K562 (cell line): ENCODE results near the gene PDZRN3.

Experiments
- ESRRA ChIP-seq: fragments of 450-650 bp; IDR thresholded peaks from 2 replicates; pipeline ENCODE4 v1.6.1; 2014; ENCODE audit warnings: low read depth, mild to moderate bottlenecking, moderate library complexity, borderline replicate concordance
- EZH2 ChIP-seq: IDR thresholded peaks from 2 replicates; pipeline ENCODE4 v1.6.1; 2012; ENCODE audit warnings: low read depth, mild to moderate bottlenecking, inconsistent platforms, low read length, borderline replicate concordance
- GABPB1 ChIP-seq: sonication (generic); formaldehyde crosslinking; IDR thresholded peaks from 2 replicates; pipeline ENCODE4 v1.8.0; 2022; ENCODE audit warnings: mild to moderate bottlenecking, missing genetic modification reagents
- MTF1 ChIP-seq: fragments of 250-450 bp; sonication (Bioruptor Pico); IDR thresholded peaks from 2 replicates; pipeline ENCODE4 v1.9.0; 2021; ENCODE audit warnings: moderate library complexity, mild to moderate bottlenecking, inconsistent platforms, borderline replicate concordance
- NONO ChIP-seq, 2 experiments: fragments of 200-400 bp in 1 of 2; fragments of 450-650 bp in 1 of 2; formaldehyde crosslinking in 1 of 2; IDR thresholded peaks; 2 replicates each; pipeline ENCODE4 v1.6.1; 2017; ENCODE audit warnings: low read depth in 2 of 2, mild to moderate bottlenecking in 2 of 2, moderate library complexity in 2 of 2, low read length in 1 of 2
- NRF1 ChIP-seq, 2 experiments: fragments of 450-650 bp; IDR thresholded peaks in 1 of 2; conservative IDR thresholded peaks in 1 of 2; 2 replicates each; pipeline ENCODE4 v1.6.1; 2014; ENCODE audit warnings: mild to moderate bottlenecking in 2 of 2
- SAP30 ChIP-seq: fragments of 200-600 bp; sonication (generic); IDR thresholded peaks from 2 replicates; pipeline ENCODE4 v1.6.1; 2012; ENCODE audit warnings: borderline replicate concordance, low read depth, mild to moderate bottlenecking, moderate library complexity, low read length, control low read depth, inconsistent platforms; ENCODE audit not compliant: insufficient read depth, poor library complexity, severe bottlenecking
- SREBF2 ChIP-seq: sonication (generic); formaldehyde crosslinking; IDR thresholded peaks from 2 replicates; pipeline ENCODE4 v1.4.0; 2020; ENCODE audit warnings: mild to moderate bottlenecking, missing genetic modification reagents
- YBX1 ChIP-seq: fragments of 450-650 bp; IDR thresholded peaks from 2 replicates; pipeline ENCODE4 v1.7.1; 2016; ENCODE audit warnings: mild to moderate bottlenecking
- ZNF274 ChIP-seq: IDR thresholded peaks from 2 replicates; pipeline ENCODE4 v1.6.1; 2011; ENCODE audit warnings: low read depth, mild to moderate bottlenecking, low read length, moderate library complexity, borderline replicate concordance
- TF ChIP-seq, protein P1 (sequence below): fragments of 450-650 bp; IDR thresholded peaks from 2 replicates; pipeline ENCODE4 v1.6.1; 2016; ENCODE audit warnings: low read depth
- TF ChIP-seq, protein P2 (sequence below): fragments of 250-450 bp; sonication (Bioruptor Pico); IDR thresholded peaks from 2 replicates; pipeline ENCODE4 v1.4.0; 2020; ENCODE audit warnings: mild to moderate bottlenecking, moderate library complexity
- TF ChIP-seq, protein P3 (sequence below): fragments of 450-650 bp; formaldehyde crosslinking; IDR thresholded peaks from 2 replicates; pipeline ENCODE4 v1.4.0; 2022; ENCODE audit warnings: missing genetic modification characterization

DNA sequence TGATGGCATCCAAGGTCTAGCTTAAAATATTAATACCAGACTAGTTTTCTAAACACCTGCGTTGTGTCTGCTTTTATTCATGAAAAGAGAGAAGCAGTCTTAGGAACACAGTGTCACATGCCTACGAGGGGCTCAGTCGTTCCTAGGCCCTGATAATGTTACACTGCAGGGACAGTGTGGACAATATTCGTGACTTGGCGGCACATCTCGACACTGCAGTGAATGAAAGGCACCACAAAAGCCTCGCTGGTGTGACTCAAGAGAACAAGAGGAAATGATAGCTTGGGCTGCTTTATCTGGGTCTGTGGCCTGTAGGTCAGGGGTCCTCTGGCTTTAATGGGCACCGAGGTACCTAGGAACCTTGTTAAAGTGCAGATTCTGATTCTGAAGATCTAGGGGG, 226.7 kb downstream of the PDZRN3 start:
- TF ChIP-seq, protein P1, sequence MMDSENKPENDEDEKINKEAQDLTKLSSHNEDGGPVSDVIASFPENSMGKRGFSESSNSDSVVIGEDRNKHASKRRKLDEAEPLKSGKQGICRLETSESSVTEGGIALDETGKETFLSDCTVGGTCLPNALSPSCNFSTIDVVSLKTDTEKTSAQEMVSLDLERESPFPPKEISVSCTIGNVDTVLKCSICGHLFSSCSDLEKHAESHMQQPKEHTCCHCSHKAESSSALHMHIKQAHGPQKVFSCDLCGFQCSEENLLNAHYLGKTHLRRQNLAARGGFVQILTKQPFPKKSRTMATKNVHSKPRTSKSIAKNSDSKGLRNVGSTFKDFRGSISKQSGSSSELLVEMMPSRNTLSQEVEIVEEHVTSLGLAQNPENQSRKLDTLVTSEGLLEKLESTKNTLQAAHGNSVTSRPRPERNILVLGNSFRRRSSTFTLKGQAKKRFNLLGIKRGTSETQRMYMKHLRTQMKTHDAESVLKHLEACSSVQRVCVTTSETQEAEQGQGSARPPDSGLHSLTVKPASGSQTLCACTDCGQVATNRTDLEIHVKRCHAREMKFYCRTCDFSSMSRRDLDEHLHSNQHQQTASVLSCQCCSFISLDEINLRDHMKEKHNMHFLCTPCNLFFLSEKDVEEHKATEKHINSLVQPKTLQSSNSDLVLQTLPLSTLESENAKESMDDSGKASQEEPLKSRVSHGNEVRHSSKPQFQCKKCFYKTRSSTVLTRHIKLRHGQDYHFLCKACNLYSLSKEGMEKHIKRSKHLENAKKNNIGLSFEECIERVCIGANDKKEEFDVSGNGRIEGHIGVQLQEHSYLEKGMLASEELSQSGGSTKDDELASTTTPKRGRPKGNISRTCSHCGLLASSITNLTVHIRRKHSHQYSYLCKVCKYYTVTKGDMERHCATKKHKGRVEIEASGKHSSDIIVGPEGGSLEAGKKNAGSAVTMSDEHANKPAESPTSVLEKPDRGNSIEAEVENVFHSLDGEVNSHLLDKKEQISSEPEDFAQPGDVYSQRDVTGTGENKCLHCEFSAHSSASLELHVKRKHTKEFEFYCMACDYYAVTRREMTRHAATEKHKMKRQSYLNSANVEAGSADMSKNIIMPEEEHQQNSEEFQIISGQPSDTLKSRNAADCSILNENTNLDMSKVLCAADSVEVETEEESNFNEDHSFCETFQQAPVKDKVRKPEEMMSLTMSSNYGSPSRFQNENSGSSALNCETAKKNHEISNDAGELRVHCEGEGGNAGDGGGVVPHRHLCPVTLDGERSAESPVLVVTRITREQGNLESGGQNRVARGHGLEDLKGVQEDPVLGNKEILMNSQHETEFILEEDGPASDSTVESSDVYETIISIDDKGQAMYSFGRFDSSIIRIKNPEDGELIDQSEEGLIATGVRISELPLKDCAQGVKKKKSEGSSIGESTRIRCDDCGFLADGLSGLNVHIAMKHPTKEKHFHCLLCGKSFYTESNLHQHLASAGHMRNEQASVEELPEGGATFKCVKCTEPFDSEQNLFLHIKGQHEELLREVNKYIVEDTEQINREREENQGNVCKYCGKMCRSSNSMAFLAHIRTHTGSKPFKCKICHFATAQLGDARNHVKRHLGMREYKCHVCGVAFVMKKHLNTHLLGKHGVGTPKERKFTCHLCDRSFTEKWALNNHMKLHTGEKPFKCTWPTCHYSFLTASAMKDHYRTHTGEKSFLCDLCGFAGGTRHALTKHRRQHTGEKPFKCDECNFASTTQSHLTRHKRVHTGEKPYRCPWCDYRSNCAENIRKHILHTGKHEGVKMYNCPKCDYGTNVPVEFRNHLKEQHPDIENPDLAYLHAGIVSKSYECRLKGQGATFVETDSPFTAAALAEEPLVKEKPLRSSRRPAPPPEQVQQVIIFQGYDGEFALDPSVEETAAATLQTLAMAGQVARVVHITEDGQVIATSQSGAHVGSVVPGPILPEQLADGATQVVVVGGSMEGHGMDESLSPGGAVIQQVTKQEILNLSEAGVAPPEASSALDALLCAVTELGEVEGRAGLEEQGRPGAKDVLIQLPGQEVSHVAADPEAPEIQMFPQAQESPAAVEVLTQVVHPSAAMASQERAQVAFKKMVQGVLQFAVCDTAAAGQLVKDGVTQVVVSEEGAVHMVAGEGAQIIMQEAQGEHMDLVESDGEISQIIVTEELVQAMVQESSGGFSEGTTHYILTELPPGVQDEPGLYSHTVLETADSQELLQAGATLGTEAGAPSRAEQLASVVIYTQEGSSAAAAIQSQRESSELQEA = no peak
- TF ChIP-seq YBX1 = no peak
- TF ChIP-seq ZNF274 = no peak
- TF ChIP-seq MTF1 = no peak
- no peak for TF ChIP-seq ESRRA
- no peak for TF ChIP-seq NRF1 (conservative IDR thresholded peaks at IDR 0.05 in 1 of 2, IDR thresholded peaks at IDR 0.05 in 1 of 2)
- TF ChIP-seq, protein P2, sequence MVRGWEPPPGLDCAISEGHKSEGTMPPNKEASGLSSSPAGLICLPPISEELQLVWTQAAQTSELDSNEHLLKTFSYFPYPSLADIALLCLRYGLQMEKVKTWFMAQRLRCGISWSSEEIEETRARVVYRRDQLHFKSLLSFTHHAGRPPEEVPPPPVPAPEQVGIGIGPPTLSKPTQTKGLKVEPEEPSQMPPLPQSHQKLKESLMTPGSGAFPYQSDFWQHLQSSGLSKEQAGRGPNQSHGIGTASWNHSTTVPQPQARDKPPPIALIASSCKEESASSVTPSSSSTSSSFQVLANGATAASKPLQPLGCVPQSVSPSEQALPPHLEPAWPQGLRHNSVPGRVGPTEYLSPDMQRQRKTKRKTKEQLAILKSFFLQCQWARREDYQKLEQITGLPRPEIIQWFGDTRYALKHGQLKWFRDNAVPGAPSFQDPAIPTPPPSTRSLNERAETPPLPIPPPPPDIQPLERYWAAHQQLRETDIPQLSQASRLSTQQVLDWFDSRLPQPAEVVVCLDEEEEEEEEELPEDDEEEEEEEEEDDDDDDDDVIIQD (CRISPR knock-in tag) = no peak
- no peak for TF ChIP-seq EZH2
- TF ChIP-seq, protein P3, sequence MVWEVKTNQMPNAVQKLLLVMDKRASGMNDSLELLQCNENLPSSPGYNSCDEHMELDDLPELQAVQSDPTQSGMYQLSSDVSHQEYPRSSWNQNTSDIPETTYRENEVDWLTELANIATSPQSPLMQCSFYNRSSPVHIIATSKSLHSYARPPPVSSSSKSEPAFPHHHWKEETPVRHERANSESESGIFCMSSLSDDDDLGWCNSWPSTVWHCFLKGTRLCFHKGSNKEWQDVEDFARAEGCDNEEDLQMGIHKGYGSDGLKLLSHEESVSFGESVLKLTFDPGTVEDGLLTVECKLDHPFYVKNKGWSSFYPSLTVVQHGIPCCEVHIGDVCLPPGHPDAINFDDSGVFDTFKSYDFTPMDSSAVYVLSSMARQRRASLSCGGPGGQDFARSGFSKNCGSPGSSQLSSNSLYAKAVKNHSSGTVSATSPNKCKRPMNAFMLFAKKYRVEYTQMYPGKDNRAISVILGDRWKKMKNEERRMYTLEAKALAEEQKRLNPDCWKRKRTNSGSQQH = no peak
- TF ChIP-seq SREBF2 (CRISPR knock-in tag) = no peak
- no peak for TF ChIP-seq GABPB1 (CRISPR knock-in tag)
- no peak for TF ChIP-seq SAP30
- no peak for TF ChIP-seq NONO (IDR thresholded peaks at IDR 0.05; ENCODE audit: low read depth in 2 of 2, low read length in 1 of 2)
